HG03103 (cell line): ENCODE data around the gene NCSTN.

Experiments used
- ATAC-seq: cut with Tn5 transposase; IDR thresholded peaks from one replicate; pipeline ENCODE4 v1.9.1; 2021; ENCODE audit warnings: low read depth; ENCODE audit not compliant: unreplicated experiment

The NCSTN gene

GRCh38 chr1:160402001-160402795 lies 59.0 kb downstream of the NCSTN start:
- no peak for ATAC-seq

DNA sequence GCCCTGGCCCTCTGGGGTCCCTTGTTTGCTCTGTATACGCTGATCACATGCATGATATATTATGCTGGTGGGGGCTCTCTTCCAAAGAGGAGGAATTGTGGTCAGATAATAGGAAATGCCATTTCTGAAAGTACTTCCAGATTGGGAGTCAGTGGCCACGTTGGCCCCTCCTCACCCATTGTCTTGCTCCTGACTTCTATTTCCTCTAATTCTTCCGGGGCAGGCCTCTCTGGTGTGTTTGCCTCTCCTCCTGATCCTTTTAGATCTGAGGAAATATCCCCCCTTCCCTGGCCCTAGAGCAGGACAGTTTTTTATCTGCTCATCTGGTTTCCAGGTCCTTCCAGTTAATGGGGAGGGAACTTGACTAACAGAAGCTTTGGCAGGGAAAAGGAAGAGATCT lies 60.1 kb downstream of the NCSTN start:
- no peak for ATAC-seq

- ATAC-seq: no peak
Measured at GRCh38 chr1:160404094-160404493, 60.9 kb downstream of the NCSTN start.

DNA sequence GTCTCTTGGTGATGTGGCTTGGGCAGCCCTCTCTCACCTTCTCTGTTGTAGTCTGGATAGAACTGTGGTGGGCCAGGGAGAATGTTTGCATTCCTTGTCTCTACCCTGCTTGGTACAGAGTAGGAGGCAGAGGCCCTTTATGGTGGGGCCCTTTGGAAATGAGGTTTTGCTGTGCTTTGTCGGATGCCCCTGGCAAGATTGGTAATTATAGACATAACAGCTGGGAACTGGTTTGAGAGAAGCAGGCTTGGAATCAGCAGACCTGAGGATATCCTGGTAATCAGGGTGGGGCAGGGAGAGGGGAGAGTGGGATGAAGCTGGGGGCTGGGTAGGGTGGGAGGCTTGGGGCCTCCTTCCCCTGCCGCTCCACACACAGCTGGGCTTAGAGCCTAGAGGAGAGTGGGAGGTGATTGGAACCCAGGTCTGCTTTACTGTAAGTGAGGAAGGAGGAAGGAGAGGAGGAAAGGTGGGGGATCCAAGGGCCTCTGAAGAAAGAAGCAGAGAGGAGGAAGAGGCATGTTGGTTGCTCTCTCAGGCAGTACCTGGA lies 62.2 kb downstream of the NCSTN start:
- ATAC-seq: no peak

- no peak for ATAC-seq
Measured at GRCh38 chr1:160406131-160406968, 63.2 kb downstream of the NCSTN start.

GRCh38 chr1:160407839-160408801 lies 64.9 kb downstream of the NCSTN start:
- no peak for ATAC-seq
